GM23338 (cell line): ENCODE measurements around the gene RSPRY1. TPM values are rescaled to one million over a fixed set of nuclear protein-coding genes. Genes with fewer than 3 reads are reported as not detected.

ENCODE experiments used
- ATAC-seq: fragments of 200-7000 bp; cut with Tn5 transposase; 3 replicates; pipeline ENCODE4 v1.9.1; 2020
- DNase-seq: peaks from one replicate; pipeline ENCODE4 v3.0.0-alpha.2; 2015; ENCODE audit warnings: low spot score
- H2AFZ ChIP-seq: fragments of 200-600 bp; sonication (generic); 2 replicates; pipeline ENCODE4 v1.8.0; 2016; ENCODE audit warnings: antibody characterized with exemption, mild to moderate bottlenecking, moderate library complexity
- H3F3A ChIP-seq: fragments of 200-600 bp; sonication (generic); replicated peaks from 2 replicates; pipeline ENCODE4 v1.8.0; 2017; ENCODE audit warnings: antibody characterized with exemption, mixed run types, low read depth
- H3K27ac ChIP-seq: fragments of 200-600 bp; sonication (generic); 2 replicates; pipeline ENCODE4 v1.6.1; 2016; ENCODE audit warnings: low read depth
- H3K27me3 ChIP-seq: fragments of 200-600 bp; sonication (generic); 2 replicates; pipeline ENCODE4 v1.8.0; 2016; ENCODE audit warnings: mild to moderate bottlenecking, mixed run types, moderate library complexity; ENCODE audit not compliant: insufficient read depth
- H3K36me3 ChIP-seq: fragments of 200-600 bp; sonication (generic); 2 replicates; pipeline ENCODE4 v1.8.0; 2016; ENCODE audit warnings: mild to moderate bottlenecking; ENCODE audit not compliant: insufficient read depth
- H3K4me1 ChIP-seq: fragments of 200-600 bp; sonication (generic); 2 replicates; pipeline ENCODE4 v1.8.0; 2016; ENCODE audit warnings: mild to moderate bottlenecking, moderate library complexity; ENCODE audit not compliant: insufficient read depth
- H3K4me2 ChIP-seq: fragments of 200-600 bp; sonication (generic); 2 replicates; pipeline ENCODE4 v1.7.1; 2017; ENCODE audit warnings: mixed run types
- H3K4me3 ChIP-seq: fragments of 200-600 bp; sonication (generic); 2 replicates; pipeline ENCODE4 v1.6.1; 2016; ENCODE audit warnings: mixed run types
- H3K79me2 ChIP-seq: fragments of 200-600 bp; sonication (generic); replicated peaks from 2 replicates; pipeline ENCODE4 v1.8.0; 2017; ENCODE audit warnings: mild to moderate bottlenecking; ENCODE audit not compliant: insufficient read depth
- H3K9me2 ChIP-seq: fragments of 200-600 bp; sonication (generic); 2 replicates; pipeline ENCODE4 v1.8.0; 2017; ENCODE audit not compliant: insufficient read depth
- H4K20me1 ChIP-seq: fragments of 200-600 bp; sonication (generic); replicated peaks from 2 replicates; pipeline ENCODE4 v1.8.0; 2017; ENCODE audit warnings: mild to moderate bottlenecking; ENCODE audit not compliant: insufficient read depth
- H3K27ac Mint-ChIP-seq: 2 replicates; pipeline ENCODE4 v1.8.0; 2020; ENCODE audit warnings: inconsistent platforms, mild to moderate bottlenecking, moderate library complexity, mixed read lengths
- H3K27me3 Mint-ChIP-seq: 3 replicates; pipeline ENCODE4 v1.8.0; 2022; ENCODE audit warnings: low read depth, mild to moderate bottlenecking, moderate library complexity, mixed read lengths, inconsistent platforms; ENCODE audit not compliant: insufficient read depth, poor library complexity
- H3K36me3 Mint-ChIP-seq: 3 replicates; pipeline ENCODE4 v1.8.0; 2021; ENCODE audit warnings: low read depth, mild to moderate bottlenecking, inconsistent platforms, moderate library complexity, mixed read lengths
- H3K4me1 Mint-ChIP-seq: 3 replicates; pipeline ENCODE4 v1.8.0; 2020; ENCODE audit warnings: mild to moderate bottlenecking, inconsistent platforms, mixed read lengths
- H3K4me3 Mint-ChIP-seq: 3 replicates; pipeline ENCODE4 v1.8.0; 2021; ENCODE audit warnings: moderate library complexity, mild to moderate bottlenecking, inconsistent platforms, mixed read lengths
- H3K9me3 Mint-ChIP-seq: 3 replicates; pipeline ENCODE4 v1.8.0; 2020; ENCODE audit warnings: moderate library complexity, mild to moderate bottlenecking, inconsistent platforms, mixed read lengths
- CREB1 ChIP-seq: fragments of 250-450 bp; sonication (Bioruptor Pico); IDR thresholded peaks from 2 replicates; pipeline ENCODE4 v1.5.0; 2020; ENCODE audit warnings: low read depth, mild to moderate bottlenecking, moderate library complexity
- CTCF ChIP-seq, 2 experiments: fragments of 200-600 bp in 1 of 2; sonication (generic) in 1 of 2; conservative IDR thresholded peaks; 2 replicates each; pipeline versions ENCODE4 v1.5.1 to v1.6.1; 2016 to 2017; ENCODE audit warnings: antibody characterized with exemption in 2 of 2, low read depth in 2 of 2, mild to moderate bottlenecking in 2 of 2, moderate library complexity in 1 of 2
- EZH2 ChIP-seq: fragments of 200-600 bp; sonication (generic); IDR thresholded peaks from one replicate; pipeline ENCODE4 v1.8.0; 2017; ENCODE audit warnings: antibody characterized with exemption, mild to moderate bottlenecking, low read depth; ENCODE audit not compliant: unreplicated experiment
- EZH2phosphoT487 ChIP-seq: fragments of 200-600 bp; sonication (generic); IDR thresholded peaks from one replicate; pipeline ENCODE4 v1.8.1; 2018; ENCODE audit warnings: antibody characterized with exemption; ENCODE audit not compliant: unreplicated experiment
- JUNB ChIP-seq: IDR thresholded peaks from one replicate; pipeline ENCODE4 v1.6.1; 2016; ENCODE audit warnings: antibody characterized with exemption; ENCODE audit not compliant: unreplicated experiment
- NANOG ChIP-seq: IDR thresholded peaks from 2 replicates; pipeline ENCODE4 v1.6.1; 2016; ENCODE audit warnings: antibody characterized with exemption, borderline replicate concordance
- POLR2AphosphoS5 ChIP-seq: IDR thresholded peaks from 2 replicates; pipeline ENCODE4 v1.6.1; 2016; ENCODE audit warnings: antibody characterized with exemption, low read depth
- REST ChIP-seq: IDR thresholded peaks from one replicate; pipeline ENCODE4 v1.6.1; 2018; ENCODE audit warnings: antibody characterized with exemption; ENCODE audit not compliant: unreplicated experiment
- STAT1 ChIP-seq: IDR thresholded peaks from one replicate; pipeline ENCODE4 v1.6.1; 2016; ENCODE audit warnings: antibody characterized with exemption; ENCODE audit not compliant: unreplicated experiment
- ZNF114 ChIP-seq: fragments of 250-450 bp; sonication (Bioruptor Pico); IDR thresholded peaks from 2 replicates; pipeline ENCODE4 v1.5.0; 2020; ENCODE audit warnings: mild to moderate bottlenecking, moderate library complexity
- ZNF331 ChIP-seq: fragments of 250-450 bp; sonication (Bioruptor Pico); IDR thresholded peaks from 2 replicates; pipeline ENCODE4 v1.5.0; 2020; ENCODE audit warnings: low read depth, mild to moderate bottlenecking, moderate library complexity
- polyA plus RNA-seq: library from polyadenylated mRNA; unstranded; fragments of >200 nt; fragmentation: Nextera tagmentation; extraction: Ambion mirVana; gene quantifications from 2 replicates; pipeline ENCODE4 v1.2.1, GENCODE V29; 2016
- total RNA-seq: library from RNA; depleted of rRNA; stranded (reverse); fragments of >200 nt; shearing (Covaris generic); gene quantifications from 2 replicates; pipeline ENCODE4 v1.2.3, GENCODE V29; 2014

Gene RSPRY1
- total and polyA plus RNA-seq, 2 experiments from 2014 or later: 25.8 to 35.9 TPM

DNA sequence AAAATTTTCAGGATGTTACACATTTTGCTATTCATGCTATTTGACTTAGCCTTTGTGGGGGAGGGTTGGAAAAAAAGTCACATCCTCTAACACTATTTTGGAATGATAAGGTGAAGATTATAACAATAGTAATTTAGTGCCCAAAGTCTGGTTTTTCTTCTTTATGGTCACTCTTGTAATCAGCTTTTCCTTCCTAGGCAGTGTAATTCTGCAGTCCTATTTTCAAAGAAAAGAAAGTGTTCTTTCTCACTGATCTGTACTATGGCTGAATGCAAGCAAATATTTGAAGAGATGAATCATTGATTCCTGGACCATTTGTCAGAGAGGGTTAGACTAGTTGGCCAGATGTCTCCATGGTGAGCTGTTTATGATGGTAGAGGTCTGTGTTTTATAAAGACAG is 8.4 kb downstream of the RSPRY1 start (continued):
- TF ChIP-seq CTCF (conservative IDR thresholded peaks at IDR 0.05; ENCODE audit: low read depth in 2 of 2): no peak
- TF ChIP-seq ZNF331: no peak
- no peak for TF ChIP-seq EZH2
- TF ChIP-seq ZNF114 (CRISPR knock-in tag): no peak
- no peak for TF ChIP-seq JUNB
- no peak for TF ChIP-seq NANOG

DNA sequence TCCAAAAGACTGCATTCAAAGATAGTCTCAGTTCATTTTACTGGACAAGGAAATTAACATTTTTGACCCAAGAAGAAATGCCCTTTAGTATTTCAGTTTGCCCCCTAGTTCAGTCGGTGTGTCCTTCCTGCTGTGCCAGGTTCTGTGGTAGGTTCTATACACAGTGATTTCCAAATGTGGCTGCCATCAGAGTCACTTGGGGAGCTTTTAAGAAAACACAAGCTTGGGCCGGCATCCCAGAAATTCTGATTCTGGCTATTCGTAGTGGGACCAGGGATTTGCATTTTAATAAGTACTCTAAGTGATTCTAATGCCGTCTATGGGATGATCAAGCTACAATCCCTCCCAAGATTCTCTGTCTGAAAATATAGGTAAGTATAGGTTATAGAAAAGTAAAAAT is 10.2 kb downstream of the RSPRY1 start:
- H3K27me3 ChIP-seq: no peaks in the 10 kb centered on the region
- peaks cover 11% of the 10 kb centered on the region; the same call in 2 of the 3 replicates for H3K9me3 Mint-ChIP-seq
- ATAC-seq (no peak), DNase-seq (no peak)
- H3K27ac ChIP-seq: no peak overlapping the region
- no peak overlapping the region for H3K4me3 Mint-ChIP-seq
- H3K36me3 Mint-ChIP-seq: peaks cover 15% of the 10 kb centered on the region
- no peak for TF ChIP-seq CREB1 (CRISPR knock-in tag)
- no peak for TF ChIP-seq EZH2phosphoT487
- TF ChIP-seq JUNB: no peak
- no peak for TF ChIP-seq ZNF331
- TF ChIP-seq REST: no peak
- TF ChIP-seq STAT1: no peak
- TF ChIP-seq EZH2: no peak
- TF ChIP-seq NANOG: no peak
- TF ChIP-seq POLR2AphosphoS5: no peak
- no peaks in the 10 kb centered on the region for H3K9me2 ChIP-seq
- no peaks in the 10 kb centered on the region for H3K36me3 ChIP-seq
- H3K4me1 ChIP-seq: peaks cover 4% of the 10 kb centered on the region; the same call in 1 of the 2 replicates
- H3K27me3 Mint-ChIP-seq: no peaks in the 10 kb centered on the region
- no peaks in the 10 kb centered on the region for H3F3A ChIP-seq
- no peak overlapping the region for H3K27ac Mint-ChIP-seq
- peaks cover 20% of the 10 kb centered on the region for H4K20me1 ChIP-seq
- no peak overlapping the region for H3K4me3 ChIP-seq
- peaks cover 8% of the 10 kb centered on the region for H3K4me1 Mint-ChIP-seq
- H3K79me2 ChIP-seq: peaks cover 82% of the 10 kb centered on the region
- peak overlapping the region; percentile 3; the same call in 1 of the 2 replicates for H3K4me2 ChIP-seq
- H2AFZ ChIP-seq: no peak overlapping the region
